RPMI8226 (cell line): ENCODE measurements around the gene RIPPLY2.

Source experiments
- DNase-seq: peaks from one replicate; pipeline ENCODE4 v3.0.0-alpha.2; 2015

Gene RIPPLY2, protein sequence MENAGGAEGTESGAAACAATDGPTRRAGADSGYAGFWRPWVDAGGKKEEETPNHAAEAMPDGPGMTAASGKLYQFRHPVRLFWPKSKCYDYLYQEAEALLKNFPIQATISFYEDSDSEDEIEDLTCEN

DNA sequence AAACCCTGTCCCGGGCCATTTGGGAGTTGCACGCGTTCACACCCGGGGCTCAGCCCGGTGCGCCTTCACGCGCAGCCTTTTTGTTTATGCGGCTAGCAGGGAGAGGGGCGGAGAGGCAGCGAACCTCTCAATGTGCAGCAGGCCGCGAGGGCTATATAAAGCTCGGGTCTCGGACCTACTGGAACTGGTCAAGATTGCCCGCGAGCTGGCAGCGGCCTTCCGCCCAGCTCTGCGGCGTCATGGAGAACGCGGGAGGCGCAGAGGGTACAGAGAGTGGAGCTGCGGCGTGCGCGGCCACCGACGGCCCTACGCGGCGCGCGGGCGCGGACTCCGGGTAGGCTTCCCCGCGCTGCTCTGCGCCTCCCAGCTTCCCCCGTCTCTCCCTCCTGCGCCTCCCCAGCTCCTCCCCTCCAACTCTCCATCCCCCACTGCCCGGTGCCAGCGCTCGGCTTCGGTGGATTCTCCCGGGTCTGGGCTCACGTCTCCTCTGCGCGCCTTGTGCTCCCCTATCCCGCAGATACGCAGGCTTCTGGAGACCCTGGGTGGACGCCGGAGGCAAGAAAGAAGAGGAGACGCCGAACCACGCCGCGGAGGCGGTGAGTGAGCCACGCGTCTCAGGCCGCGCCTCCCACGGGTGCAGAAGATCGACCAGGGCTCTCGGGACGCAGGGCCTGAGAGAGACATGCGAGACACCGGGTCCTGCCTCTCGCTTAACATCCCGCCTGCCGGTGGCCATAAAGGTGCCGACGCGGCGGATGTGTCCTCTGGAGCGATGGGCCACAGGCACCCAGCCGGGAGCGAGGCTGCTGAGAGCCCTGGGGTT, at the start of gene RIPPLY2:
RIPPLY2 (plus strand) TSS at position 183 of the 823 bp plus-strand sequence; CDS start at position 240, 57 bp downstream.
- DNase-seq = no peak

- peak; percentile 6 for DNase-seq
Measured at GRCh38 chr6:83803492-83803891, 49.7 kb upstream of the RIPPLY2 start.

- DNase-seq = no peak
Measured at GRCh38 chr6:83804886-83805285, 48.3 kb upstream of the RIPPLY2 start.

- no peak for DNase-seq
Measured at GRCh38 chr6:83808005-83808404, 45.2 kb upstream of the RIPPLY2 start.

DNA sequence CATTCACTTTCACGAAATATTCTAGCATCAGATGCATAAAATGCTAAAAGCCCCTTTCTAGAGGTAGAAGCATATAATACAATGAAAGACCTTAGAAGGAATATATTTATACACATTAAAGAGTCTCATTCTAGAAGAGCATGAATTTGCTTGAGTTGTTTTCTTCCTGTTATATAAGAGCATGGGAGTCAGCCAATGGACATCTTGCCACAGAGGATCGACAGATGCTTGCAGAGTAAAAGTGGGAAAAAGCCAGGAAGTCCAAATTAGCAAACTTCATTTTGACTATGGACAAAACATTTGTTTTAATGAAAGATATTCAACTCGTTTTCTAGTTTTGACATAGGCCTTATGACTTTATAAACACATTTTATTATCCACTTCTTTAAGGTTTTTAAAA, 44.2 kb upstream of the RIPPLY2 start:
- DNase-seq = no peak

DNA sequence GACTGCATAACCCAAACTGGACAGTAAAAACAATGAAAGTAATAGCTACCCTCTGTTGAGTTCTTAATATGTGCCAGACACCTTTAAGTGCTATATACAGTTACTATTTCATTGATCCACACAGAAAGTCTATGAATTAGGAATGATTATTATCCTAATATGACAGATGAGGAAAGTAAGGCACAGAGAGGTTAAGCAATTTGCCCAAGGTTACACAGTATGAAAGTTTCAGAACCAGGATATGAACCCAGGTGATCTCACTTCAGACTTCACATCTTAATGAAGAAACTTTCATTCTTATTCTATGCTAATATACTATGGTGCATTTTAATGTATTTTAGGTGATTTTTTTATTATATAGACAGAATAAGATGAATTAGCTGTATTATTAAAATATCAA, 40.6 kb upstream of the RIPPLY2 start:
- DNase-seq = no peak

DNA sequence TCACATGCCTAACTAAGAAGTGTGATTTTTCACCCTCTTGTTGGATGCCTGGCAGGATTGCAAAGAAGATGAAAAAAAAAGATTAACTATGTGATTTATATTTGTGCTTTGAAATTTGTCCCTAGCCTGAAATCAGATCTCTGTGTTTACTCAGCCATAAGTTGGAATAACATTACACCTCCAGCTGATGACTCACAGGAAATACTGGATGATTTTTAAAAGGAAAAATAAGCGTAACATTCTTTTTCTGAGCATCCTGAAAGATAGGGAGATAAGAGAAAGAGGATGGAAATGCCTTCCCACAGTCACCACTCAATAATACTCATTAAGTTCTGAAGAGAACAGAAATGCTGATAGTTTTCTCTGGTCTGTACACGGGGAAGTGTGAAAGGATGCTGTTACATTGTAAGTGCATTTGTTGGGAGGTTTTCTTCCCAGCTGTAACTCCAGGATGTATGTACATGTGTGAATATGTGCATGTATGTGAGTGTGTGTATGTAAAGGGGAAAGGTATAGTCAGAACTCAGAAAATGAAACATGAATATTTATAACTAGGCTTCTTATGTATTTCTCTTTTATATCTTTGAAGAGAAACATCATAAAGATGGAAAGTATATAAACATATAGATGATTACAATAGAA, 37.4 kb upstream of the RIPPLY2 start:
- DNase-seq = no peak

GRCh38 chr6:83822629-83823169, 30.5 kb upstream of the RIPPLY2 start:
- DNase-seq = no peak

DNA sequence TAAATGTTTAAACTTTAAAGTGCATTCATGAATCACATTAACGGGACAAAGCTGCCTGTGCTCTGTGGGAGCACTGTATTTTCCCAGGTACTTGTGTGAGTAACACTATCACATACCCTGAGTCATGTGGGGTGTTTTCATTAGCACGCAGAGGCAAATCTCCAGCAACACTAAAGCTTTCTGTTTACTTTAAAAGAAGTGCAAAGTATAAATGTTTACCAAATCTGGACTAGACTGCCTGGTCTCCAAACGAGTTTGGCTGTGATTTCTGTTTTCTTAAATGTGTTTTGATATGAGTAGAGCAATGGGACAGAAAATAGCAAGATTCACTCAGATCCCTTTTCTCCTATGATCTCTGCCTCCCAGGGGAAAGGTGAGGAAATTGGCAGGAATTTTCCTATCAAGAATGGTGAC, 28.8 kb upstream of the RIPPLY2 start:
- no peak for DNase-seq

DNA sequence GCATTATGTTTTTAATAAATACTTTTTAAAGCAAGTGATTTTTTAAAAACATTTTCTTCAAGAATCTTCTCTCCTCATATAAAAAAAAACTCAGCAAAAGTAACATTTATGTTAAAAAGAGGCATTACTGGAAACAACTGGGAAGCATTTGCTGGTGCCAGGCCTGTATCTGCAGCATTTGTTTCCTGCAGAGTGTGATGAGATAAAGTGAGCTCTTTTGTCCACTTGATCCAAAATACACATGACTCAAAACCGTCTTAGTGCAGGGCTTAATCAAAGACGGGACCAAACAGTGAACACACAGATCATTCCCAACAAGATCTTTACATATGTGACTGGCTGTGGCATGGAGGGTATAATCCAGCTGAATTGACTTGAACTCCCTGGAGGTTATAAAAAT, 28.3 kb upstream of the RIPPLY2 start:
- DNase-seq = no peak

DNA sequence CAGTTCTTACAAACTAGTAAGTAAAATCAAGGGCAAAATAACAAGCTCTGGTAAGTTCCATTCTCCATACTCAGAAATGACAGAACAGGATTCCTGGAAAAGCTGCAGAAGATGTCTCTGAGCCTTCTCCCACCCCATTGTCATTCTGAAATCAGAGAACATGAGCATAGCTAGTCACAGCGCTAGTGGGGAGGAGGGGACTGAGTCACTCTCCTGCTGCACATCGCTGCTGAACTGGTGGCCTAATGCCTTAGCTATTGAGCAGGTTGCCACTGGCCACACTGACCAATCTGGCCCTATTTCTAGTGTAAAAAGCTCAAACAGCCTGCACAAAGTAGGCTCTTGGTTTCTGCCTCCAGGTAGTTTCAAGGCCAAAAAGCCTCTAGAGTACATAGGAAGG, 26.1 kb upstream of the RIPPLY2 start:
- DNase-seq = no peak

GRCh38 chr6:83838727-83839126, 14.4 kb upstream of the RIPPLY2 start:
- no peak for DNase-seq

- DNase-seq = no peak
Measured at GRCh38 chr6:83844170-83844569, 9.0 kb upstream of the RIPPLY2 start.

GRCh38 chr6:83846291-83846690, 6.9 kb upstream of the RIPPLY2 start:
- DNase-seq = no peak

GRCh38 chr6:83847179-83847578, 6.0 kb upstream of the RIPPLY2 start:
- peak; percentile 9 for DNase-seq

DNA sequence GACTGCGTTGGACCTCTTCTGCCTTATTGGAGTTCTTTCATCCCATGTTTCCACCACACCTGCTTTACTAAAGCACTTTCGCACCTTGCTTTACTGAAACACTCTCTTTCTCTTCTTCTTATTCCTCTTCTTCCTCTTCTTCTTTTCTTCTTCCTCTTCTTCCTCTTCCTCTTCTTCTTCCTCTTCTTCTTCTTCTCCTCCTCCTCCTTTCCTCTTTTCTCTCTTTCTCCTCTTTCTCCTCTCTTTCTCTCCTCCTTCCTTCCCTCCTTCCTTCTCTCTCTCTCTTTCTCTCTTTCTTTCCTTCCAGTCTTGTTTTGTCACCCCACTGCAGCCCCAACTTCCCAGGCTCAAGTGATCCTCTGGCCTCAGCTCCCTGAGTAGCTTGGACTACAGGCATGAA, 4.0 kb upstream of the RIPPLY2 start:
- no peak for DNase-seq

GRCh38 chr6:83849610-83850009, 3.5 kb upstream of the RIPPLY2 start:
- no peak for DNase-seq

DNA sequence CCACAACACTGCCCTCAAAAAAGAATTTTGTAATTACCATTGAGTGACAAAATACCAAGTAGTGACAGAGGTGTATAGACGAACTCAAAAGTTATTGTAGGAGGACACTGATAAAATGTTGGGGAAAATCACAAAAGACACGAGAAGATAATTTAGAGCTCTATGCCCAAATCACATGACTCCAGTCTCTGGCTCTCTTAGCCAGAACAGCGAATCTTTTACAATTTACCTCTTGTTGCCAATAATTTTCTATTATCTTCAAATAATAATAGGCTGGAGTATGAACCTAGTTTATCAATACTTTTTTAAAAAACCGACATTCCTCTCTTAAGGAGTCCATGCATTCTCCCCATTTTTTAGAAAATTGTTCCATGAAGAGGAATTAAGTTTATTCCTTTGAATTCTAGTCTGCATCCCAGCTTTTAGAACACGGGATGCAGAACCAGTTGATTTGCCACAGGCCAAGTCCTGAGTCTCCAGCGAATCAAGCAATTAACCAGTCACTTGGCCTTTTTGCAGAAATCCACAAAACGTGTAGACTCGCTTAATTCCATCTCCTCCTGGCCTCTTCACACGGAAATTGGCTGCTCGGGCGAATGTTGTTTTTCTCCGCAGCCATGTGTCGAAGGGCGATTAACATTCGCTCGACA, 507 bp upstream of the RIPPLY2 start:
- no peak for DNase-seq

GRCh38 chr6:83854001-83854501, 891 bp downstream of the RIPPLY2 start:
- no peak for DNase-seq

DNA sequence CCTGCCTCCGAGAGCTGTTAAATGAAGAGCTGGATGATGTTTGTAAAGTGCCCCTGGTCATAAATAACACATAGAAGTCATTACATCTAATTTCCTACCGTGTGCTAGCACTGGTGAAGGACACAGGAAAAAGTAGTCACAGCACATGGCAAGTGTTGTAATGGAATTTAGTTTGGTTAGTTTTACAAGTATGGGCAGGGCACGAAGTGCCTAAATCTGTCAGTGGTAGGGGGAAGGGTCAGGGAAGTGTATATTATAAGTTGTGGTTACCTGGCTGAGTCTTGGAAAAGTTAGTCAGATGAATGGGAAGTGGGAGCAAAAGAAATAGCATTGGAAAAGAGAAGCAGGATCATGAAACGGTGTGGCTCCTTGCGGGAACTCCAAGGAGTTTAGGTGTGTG, 1.6 kb downstream of the RIPPLY2 start:
- DNase-seq = no peak

DNA sequence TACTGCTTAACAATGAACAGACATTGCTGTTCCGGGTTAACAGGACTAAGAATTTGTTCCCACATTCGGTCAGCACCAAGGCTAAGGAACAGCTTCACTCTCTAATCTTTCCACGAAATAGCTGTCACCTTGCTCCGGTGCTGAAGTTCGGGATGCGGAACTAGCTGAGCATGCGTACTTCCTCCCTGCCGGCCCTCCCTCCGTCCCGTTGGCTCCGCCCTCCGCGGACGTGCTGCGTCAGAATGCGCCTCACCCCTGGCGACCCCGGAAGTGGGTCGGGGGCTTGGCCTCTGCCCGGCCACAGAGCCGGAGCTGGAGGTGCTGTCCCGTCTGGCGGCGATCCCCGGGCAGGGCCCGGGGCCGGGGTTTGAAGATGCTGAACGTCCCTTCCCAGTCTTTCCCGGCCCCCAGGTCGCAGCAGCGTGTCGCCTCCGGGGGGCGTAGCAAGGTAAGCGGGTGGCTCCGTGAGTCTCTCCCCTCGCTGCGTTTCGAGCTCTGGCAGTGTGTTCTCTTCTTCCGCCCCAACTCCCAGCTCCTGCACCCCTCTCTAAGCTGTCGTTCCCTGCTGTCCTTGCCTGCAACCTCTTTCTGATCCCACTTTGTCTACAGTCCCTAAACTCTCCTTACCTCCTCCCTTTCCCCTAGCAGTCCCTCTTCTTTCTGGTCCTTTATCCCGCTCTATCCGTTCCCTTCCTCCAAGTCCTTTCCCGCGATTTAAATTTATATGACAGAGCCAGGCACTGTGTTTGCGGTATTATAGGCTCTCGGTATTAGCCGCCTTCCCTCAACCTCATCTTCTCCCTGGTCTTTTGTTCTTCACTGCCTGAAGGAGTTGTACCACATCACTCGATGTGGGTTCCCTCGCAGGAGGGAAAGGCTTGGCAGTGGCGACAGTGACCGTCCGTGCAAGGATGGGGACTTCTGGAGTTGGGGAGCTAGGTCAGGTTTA, 6.5 kb downstream of the RIPPLY2 start, which contains the start of gene CYB5R4:
CYB5R4 (plus strand) TSS at position 280 of the 949 bp plus-strand sequence; CDS start at position 374, 94 bp downstream.
- DNase-seq = peak; percentile 93

DNA sequence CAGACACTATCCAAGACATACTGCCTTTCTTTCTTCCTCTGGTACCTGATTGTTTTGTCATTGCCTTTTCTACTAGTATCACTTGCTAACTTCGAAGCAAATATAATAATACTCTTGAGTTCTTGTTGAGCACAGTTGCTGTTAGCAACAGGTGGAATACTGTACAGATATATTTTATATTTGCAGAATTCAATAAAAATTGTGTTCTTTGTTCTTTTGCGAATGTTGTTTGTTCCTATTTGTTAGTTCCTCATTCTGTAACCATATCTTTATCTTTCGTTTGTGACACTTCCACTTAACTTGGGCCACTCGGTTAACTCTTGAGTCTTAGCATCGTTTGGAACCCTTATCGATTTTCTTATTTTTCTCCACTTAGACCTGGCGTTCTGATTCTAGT, 7.2 kb downstream of the RIPPLY2 start:
- no peak for DNase-seq
